ENCODE measurements around the gene LRMDA. TPM values are rescaled to one million over a fixed set of nuclear protein-coding genes. Genes with fewer than 3 reads are reported as not detected.

The LRMDA gene
- total RNA-seq, 1 donor from 2014 or later: not detected

GRCh38 chr10:75647675-75648074 lies 216.3 kb downstream of the LRMDA start:
- intact Hi-C loops (cut with micrococcal nuclease): no loop called here
- Mint-ChIP-seq H3K27ac (no peak overlapping the region), H3K9me3 (no peaks in the 10 kb centered on the region), H3K27me3 (peaks cover 2% of the 10 kb centered on the region), H3K36me3 (ENCODE audit: low read depth) (no peaks in the 10 kb centered on the region), H3K4me3 (no peak overlapping the region), H3K4me1 (no peaks in the 10 kb centered on the region)
- no peak for DNase-seq

DNA sequence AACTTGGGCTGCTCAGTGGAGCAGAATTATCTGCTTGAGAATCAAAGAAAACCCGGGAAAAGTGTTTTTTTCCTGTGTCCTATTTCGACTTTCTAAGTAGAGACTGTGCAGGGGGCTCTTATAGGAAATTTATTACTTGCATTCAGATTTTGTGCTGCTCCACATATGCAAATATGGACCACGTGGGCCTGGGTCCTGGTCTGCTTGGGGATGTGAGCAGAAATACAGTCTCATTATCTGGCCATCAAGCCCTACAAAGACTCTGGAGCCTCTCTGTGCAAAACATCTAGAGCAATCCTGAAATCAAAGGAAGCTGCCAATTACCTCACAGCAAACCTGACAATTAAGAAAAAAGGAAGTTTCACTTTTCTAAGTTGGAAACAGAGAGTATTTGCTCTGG lies 216.9 kb downstream of the LRMDA start:
- no peak overlapping the region for H3K4me3 Mint-ChIP-seq
- no peaks in the 10 kb centered on the region for H3K9me3 Mint-ChIP-seq
- DNase-seq: no peak

DNA sequence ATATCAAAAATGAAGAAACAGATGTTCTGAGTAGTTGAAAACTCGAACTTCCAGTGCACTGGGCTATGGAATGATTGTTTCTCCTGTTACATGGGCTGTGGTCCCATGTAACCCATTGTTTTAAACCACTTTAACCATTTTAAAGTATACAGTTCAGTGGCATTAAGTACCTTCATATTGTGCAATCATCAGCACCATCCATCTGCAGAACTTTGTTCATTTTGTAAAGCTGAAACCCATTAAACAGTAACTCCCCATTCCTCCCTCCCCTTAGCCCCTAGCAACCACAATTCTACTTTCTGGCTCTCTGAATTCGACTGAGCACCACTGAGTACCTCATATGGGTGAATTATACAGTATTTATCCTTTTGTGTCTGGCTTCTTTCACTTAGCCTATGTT lies 217.4 kb downstream of the LRMDA start:
- no peak overlapping the region for H3K4me3 Mint-ChIP-seq
- H3K27me3 Mint-ChIP-seq: peaks cover 2% of the 10 kb centered on the region
- no peaks in the 10 kb centered on the region for H3K9me3 Mint-ChIP-seq
- H3K27ac Mint-ChIP-seq: no peak overlapping the region
- H3K36me3 Mint-ChIP-seq (ENCODE audit: low read depth): no peaks in the 10 kb centered on the region
- no peaks in the 10 kb centered on the region for H3K4me1 Mint-ChIP-seq
- intact Hi-C loops (cut with micrococcal nuclease): no loop called here
- no peak for DNase-seq

More for the DNA sequence above, 216.9 kb downstream of the LRMDA start:
- intact Hi-C loops (cut with micrococcal nuclease): no loop called here
- H3K4me1 Mint-ChIP-seq: no peaks in the 10 kb centered on the region
- peaks cover 2% of the 10 kb centered on the region for H3K27me3 Mint-ChIP-seq
- H3K36me3 Mint-ChIP-seq (ENCODE audit: low read depth): no peaks in the 10 kb centered on the region
- no peak overlapping the region for H3K27ac Mint-ChIP-seq

- Mint-ChIP-seq H3K36me3 (ENCODE audit: low read depth) (no peaks in the 10 kb centered on the region), H3K4me1 (no peaks in the 10 kb centered on the region)
- intact Hi-C loops (cut with micrococcal nuclease): no loop called here
Observed at GRCh38 chr10:75649466-75649865, 218.0 kb downstream of the LRMDA start.

GRCh38 chr10:75650648-75651047 lies 219.2 kb downstream of the LRMDA start:
- intact Hi-C loops (cut with micrococcal nuclease): no loop called here
- Mint-ChIP-seq H3K9me3 (no peaks in the 10 kb centered on the region), H3K4me1 (no peaks in the 10 kb centered on the region), H3K36me3 (ENCODE audit: low read depth) (no peaks in the 10 kb centered on the region), H3K27me3 (peaks cover 2% of the 10 kb centered on the region), H3K27ac (no peak overlapping the region), H3K4me3 (no peak overlapping the region)
- DNase-seq: no peak

More at GRCh38 chr10:75649466-75649865, 218.0 kb downstream of the LRMDA start:
- Mint-ChIP-seq H3K27me3 (peaks cover 2% of the 10 kb centered on the region), H3K27ac (no peak overlapping the region), H3K9me3 (no peaks in the 10 kb centered on the region), H3K4me3 (no peak overlapping the region)
- DNase-seq: no peak

DNA sequence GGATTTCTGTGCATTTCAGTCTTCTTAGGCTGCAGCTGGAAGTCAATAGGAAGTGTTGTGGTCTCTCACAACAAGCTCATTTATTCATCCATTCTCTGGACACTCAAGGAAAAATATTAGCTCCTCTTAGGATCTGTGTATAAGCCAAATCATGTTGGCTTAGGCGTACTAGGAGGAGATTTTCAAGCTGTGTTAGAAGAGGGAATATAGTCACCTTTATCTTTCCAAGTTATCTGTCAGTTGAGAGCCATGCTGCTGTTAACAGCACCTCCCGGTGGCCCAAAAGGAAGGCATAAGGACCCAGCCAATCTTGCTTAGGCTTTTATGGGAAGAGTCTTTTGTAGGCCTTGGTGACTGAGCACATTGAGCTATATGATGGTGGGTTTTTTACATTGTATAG lies 220.0 kb downstream of the LRMDA start:
- H3K36me3 Mint-ChIP-seq (ENCODE audit: low read depth): no peaks in the 10 kb centered on the region
- H3K27me3 Mint-ChIP-seq: peaks cover 2% of the 10 kb centered on the region
- no peaks in the 10 kb centered on the region for H3K9me3 Mint-ChIP-seq
- DNase-seq: no peak
- no peak overlapping the region for H3K4me3 Mint-ChIP-seq
- H3K4me1 Mint-ChIP-seq: no peaks in the 10 kb centered on the region
- intact Hi-C loops (cut with micrococcal nuclease): no loop called here
- H3K27ac Mint-ChIP-seq: no peak overlapping the region

GRCh38 chr10:75652146-75652740 lies 220.8 kb downstream of the LRMDA start:
- no peak for DNase-seq
- intact Hi-C loops (cut with micrococcal nuclease): no loop called here

DNA sequence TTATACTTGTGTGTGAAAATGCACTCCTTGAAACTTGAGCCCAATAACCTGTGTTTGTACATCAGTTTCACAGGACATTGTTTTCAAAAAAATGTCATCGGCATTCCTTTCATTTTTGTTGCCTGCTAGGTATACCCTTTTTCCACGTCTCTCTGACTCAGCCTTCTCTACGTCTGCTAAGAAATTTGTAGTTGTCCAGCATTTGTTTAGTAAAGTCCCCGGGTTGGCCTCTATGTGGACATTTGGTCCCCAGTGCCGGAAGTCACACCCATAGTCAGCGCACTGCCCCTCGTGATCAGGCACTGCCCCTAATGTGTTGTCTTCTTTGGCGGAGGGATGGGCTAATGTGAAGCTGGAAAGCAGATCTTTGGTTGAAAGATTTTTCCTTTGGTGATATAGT lies 222.3 kb downstream of the LRMDA start:
- no peak overlapping the region for H3K4me3 Mint-ChIP-seq
- H3K27ac Mint-ChIP-seq: no peak overlapping the region
- peaks cover 2% of the 10 kb centered on the region for H3K27me3 Mint-ChIP-seq
- intact Hi-C loops (cut with micrococcal nuclease): no loop called here
- H3K36me3 Mint-ChIP-seq (ENCODE audit: low read depth): no peaks in the 10 kb centered on the region
- no peaks in the 10 kb centered on the region for H3K9me3 Mint-ChIP-seq
- no peaks in the 10 kb centered on the region for H3K4me1 Mint-ChIP-seq
- DNase-seq: no peak

More at GRCh38 chr10:75652146-75652740, 220.8 kb downstream of the LRMDA start:
- H3K27ac Mint-ChIP-seq: no peak overlapping the region
- H3K36me3 Mint-ChIP-seq (ENCODE audit: low read depth): no peaks in the 10 kb centered on the region
- no peaks in the 10 kb centered on the region for H3K4me1 Mint-ChIP-seq
- H3K27me3 Mint-ChIP-seq: peaks cover 2% of the 10 kb centered on the region
- H3K4me3 Mint-ChIP-seq: no peak overlapping the region
- H3K9me3 Mint-ChIP-seq: no peaks in the 10 kb centered on the region

DNA sequence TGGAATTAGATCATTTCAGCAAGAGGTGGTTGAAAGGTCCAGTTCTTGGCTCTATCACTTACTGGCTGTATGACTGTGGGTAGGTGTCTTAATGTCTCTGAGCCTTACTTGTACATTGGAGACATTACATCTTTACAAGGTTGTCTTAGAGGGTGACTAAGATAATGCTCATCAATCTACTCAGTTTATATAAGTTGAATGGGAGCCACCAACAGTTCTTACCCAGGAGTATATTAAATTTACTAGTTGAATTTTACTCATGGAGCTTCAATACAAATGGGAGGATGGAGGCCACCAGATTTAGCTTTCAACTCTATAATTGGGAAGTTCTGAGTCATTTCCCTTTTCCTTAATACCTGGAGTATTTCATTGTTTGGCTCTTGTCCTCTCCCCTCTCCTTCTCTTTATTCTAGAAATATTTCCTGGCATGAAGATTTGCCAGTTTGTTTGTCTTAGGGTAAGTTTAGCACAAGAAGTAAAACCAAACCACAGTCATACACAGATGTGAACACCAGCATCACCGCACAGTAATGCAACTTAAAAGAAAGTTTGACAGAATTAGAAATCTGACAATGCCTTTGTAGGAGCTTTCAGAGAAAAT lies 222.8 kb downstream of the LRMDA start:
- Mint-ChIP-seq H3K27ac (no peak overlapping the region), H3K36me3 (ENCODE audit: low read depth) (no peaks in the 10 kb centered on the region), H3K27me3 (no peaks in the 10 kb centered on the region), H3K4me3 (no peak overlapping the region), H3K9me3 (no peaks in the 10 kb centered on the region), H3K4me1 (no peaks in the 10 kb centered on the region)
- DNase-seq: no peak
- intact Hi-C loops (cut with micrococcal nuclease): no loop called here

- no peaks in the 10 kb centered on the region for H3K4me1 Mint-ChIP-seq
Observed at GRCh38 chr10:75654772-75655171, 223.3 kb downstream of the LRMDA start.

DNA sequence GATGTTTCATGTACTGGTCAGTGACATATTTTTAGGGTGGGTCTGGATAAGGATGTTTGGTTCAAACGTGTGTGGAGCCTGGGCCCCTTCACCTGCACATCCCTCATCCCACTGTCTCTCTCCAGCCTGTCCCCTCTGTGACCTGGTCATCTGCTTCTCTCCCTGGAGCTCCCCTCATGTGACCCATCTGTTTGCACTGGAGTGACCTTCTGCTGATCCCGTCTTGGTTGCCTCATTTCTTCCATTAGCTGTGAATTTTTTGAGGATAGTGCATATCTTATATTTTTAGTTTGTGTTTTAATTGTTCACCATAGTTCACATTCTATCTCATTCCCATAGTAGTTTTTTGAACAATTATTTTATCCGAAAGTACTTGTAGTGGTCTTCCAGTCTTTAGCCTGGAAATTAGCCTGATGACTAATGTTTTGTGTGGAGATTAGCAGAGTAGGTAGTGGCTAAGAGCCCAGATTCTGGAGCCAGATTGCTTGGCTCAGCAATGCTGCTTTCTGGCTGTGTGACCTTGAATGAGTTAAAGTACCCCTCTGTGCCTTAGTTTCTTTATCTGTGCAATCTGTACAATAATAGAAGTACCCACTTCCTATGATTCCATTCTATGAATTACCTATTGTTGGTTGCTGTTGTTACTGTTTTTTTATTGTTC lies 224.5 kb downstream of the LRMDA start:
- H3K36me3 Mint-ChIP-seq (ENCODE audit: low read depth): no peaks in the 10 kb centered on the region
- DNase-seq: no peak
- H3K27ac Mint-ChIP-seq: no peak overlapping the region
- no peaks in the 10 kb centered on the region for H3K9me3 Mint-ChIP-seq
- no peaks in the 10 kb centered on the region for H3K27me3 Mint-ChIP-seq
- no peaks in the 10 kb centered on the region for H3K4me1 Mint-ChIP-seq
- intact Hi-C loops (cut with micrococcal nuclease): no loop called here
- no peak overlapping the region for H3K4me3 Mint-ChIP-seq

More at GRCh38 chr10:75654772-75655171, 223.3 kb downstream of the LRMDA start:
- Mint-ChIP-seq H3K36me3 (ENCODE audit: low read depth) (no peaks in the 10 kb centered on the region), H3K4me3 (no peak overlapping the region), H3K27ac (no peak overlapping the region), H3K27me3 (no peaks in the 10 kb centered on the region), H3K9me3 (no peaks in the 10 kb centered on the region)
- no peak for DNase-seq
- intact Hi-C loops (cut with micrococcal nuclease): no loop called here

DNA sequence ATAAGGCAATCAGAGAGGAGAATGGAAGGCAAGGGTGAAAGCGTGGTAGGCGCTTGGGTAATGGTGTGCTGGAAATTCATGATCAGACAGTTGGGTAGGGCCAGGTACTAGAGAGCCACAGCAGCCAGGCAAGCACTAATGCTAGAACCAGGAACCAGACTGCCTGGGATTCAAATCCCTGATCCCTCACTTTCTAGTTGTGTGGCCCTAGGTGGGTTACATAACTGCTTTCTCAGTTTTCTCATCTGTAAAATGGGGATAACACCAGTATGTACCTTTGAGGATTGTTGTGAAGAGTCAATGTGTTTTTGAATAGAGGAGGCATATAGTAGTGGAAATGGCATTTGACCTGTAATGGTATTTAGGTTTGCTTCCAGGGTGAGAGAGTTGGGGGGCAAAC lies 225.9 kb downstream of the LRMDA start:
- no peaks in the 10 kb centered on the region for H3K4me1 Mint-ChIP-seq
- no peaks in the 10 kb centered on the region for H3K36me3 Mint-ChIP-seq (ENCODE audit: low read depth)
- H3K27me3 Mint-ChIP-seq: no peaks in the 10 kb centered on the region
- no peaks in the 10 kb centered on the region for H3K9me3 Mint-ChIP-seq
- no peak overlapping the region for H3K27ac Mint-ChIP-seq
- DNase-seq: no peak
- intact Hi-C loops (cut with micrococcal nuclease): no loop called here
- no peak overlapping the region for H3K4me3 Mint-ChIP-seq

DNA sequence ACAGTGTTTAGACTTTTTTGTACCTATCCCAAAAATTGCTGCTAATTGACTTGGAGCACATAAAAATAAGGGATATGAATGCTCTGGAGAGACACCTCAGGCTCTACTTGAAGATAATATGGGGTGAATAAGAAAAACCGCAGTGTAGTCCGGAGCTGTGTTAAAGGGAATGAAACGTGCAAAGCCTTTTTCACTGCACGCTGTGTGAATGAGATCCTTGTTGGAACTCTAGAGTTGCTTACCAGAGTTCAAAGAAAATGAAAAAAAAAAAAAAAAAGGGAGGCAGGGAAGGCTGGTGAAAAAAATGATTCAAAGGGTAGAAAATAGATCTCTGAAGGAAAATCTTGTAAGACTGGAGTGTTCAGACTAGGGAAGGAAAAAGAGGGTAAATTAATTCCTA lies 226.6 kb downstream of the LRMDA start:
- H3K9me3 Mint-ChIP-seq: no peaks in the 10 kb centered on the region
- no peaks in the 10 kb centered on the region for H3K36me3 Mint-ChIP-seq (ENCODE audit: low read depth)
- no peak for DNase-seq
- no peak overlapping the region for H3K4me3 Mint-ChIP-seq
- H3K27ac Mint-ChIP-seq: no peak overlapping the region
- no peaks in the 10 kb centered on the region for H3K4me1 Mint-ChIP-seq
- intact Hi-C loops (cut with micrococcal nuclease): no loop called here
- peaks cover 2% of the 10 kb centered on the region for H3K27me3 Mint-ChIP-seq

GRCh38 chr10:75658496-75658895 lies 227.1 kb downstream of the LRMDA start:
- Mint-ChIP-seq H3K4me3 (no peak overlapping the region), H3K4me1 (no peaks in the 10 kb centered on the region), H3K27ac (no peak overlapping the region), H3K27me3 (peaks cover 2% of the 10 kb centered on the region), H3K9me3 (no peaks in the 10 kb centered on the region), H3K36me3 (ENCODE audit: low read depth) (no peaks in the 10 kb centered on the region)
- DNase-seq: no peak
- intact Hi-C loops (cut with micrococcal nuclease): no loop called here
